ENCODE results near the gene AMBRA1.

The AMBRA1 gene

DNA sequence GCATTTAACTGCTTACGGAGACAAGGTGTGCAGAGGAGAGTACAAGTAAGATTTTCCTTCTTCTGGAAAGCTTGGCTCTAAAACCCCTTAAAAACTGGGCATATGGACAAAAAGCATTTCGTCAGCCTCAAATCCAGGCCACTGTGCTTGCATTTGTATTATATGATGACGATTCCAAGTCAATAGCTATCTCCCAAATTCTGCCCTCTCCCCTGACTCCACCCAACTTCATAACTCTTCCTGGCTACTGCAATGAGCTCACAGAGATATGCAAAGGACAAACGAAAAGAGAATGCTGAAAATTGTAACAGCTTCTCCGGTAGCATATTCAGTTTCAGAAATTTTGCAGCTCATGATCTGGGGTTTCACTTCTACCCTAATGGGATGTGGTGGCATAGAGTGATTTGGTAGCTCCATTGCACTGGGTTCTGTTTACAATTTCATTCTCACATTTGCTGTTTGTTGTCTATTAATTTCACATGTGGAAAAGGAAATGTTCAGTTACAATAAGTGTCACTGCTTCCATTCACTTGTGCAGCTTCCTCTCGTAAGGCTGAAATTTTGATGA is 156.6 kb downstream of the AMBRA1 start:
- DNase-seq (ENCODE audit: low spot score) = no peak

DNA sequence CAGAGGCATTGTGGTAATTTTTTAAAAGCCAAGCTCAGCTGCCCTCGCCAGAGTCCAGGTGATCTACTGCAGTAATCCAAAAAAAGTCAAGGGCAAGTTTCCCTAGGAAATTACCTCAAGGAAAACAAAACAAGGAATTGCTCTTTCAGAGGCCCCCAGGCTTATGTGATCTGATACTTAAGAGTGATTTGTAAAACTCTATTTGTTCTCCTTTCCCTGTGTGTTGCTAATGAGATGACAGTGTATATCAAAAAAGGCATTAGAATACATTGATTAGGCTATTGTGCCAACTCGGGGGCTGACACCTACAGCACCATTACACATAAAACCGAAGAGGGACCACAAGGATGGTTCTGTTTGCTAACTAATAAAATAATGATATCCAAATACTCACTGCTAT is 157.7 kb downstream of the AMBRA1 start:
- DNase-seq (ENCODE audit: low spot score) = no peak

DNA sequence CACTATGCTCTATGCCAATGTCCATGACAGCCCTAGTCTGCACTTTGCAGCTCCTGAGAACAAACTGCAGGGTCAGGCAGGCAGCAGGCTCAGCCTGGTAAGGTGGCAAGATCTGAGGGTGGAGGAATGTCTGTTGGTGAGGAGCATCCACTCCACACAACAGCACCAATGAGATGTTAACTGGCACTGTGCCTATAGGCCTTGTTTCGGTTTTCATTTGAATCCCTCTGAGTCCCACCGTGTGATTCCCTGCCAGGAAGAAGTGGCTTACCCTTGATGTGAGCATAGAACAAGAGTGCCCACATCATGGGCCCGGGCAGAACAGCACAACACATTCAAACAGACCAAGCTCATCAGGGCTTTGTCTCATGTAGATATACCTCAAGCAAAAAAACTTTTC is 158.1 kb downstream of the AMBRA1 start:
- DNase-seq (ENCODE audit: low spot score) = no peak

- DNase-seq (ENCODE audit: low spot score) = no peak
Observed at GRCh38 chr11:46431211-46431610, 162.6 kb downstream of the AMBRA1 start.

DNA sequence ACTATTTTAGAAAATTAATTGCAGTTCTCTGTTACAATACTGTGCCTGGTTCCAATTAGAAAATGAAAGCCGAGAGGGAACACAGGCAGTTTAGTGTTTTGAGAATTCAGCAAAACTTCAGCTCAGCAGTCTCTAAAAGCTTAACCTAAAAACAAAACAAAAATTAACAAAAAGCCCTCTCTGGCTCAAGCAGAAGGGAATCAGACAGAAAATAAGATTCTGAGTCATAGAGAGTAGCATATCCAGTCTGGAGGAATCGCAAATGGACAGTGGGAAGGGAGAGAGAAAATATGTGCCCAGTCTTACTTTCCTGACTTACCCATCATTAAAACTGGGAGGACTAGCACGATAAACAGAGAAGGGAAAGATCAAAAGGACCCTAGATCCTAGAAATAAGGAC is 164.1 kb downstream of the AMBRA1 start:
- DNase-seq (ENCODE audit: low spot score) = no peak

- DNase-seq (ENCODE audit: low spot score) = peak; percentile 22
Observed at GRCh38 chr11:46427364-46427763, 166.5 kb downstream of the AMBRA1 start.

DNA sequence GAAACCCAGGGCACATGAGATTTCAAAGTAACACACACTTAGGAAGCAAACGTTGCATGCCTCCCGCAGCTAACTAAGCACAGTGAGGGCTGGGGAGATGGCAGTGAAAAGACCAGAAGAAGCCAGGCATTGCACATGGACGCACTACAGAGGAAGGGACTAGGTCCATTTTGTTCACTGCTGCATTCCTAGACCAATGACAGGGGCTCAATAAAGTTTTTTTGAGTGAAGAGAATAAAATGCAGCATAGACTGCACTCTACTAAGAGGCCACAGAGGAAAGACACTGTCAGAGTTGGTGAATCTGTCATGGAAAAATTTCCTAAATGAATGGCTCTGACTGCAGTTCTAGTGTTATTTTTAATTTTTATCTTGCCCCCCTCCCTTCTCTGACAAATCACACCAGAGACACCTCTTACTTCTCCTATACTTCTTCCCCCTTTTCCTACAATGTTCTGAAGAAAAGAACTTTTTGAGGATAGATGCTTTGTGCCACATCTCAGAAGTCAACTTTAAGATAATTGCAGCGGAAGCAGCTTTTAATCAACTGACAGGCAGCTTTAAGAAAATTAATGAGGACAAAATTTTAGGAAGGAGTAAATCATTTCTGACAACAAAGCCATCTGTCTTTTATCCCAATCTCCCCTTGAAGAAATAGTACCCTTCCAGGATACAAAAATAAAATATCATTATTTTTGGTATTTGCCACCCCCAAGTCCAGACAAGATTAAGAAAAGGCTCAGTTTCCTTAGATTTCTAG is 167.4 kb downstream of the AMBRA1 start:
- no peak for DNase-seq (ENCODE audit: low spot score)

DNA sequence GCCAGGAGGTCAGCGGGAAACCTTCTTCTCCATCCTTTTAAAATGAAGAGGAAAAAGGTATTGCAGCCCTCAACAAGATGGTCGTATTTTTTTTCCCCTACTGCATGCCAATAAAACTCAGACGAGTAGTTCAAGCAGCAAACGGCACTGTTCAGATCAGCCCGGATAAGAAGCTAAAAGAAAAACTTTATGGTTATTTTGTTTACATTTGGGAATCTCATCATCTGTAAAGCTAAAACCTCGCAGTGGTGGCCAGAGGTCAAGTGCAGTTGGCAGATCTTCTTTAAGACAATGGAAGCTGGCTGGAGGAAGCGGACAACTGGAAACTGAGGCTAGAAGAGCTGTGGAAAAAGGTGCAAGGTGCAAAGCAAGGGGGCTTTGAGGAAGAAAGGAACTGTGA is 171.2 kb downstream of the AMBRA1 start:
- DNase-seq (ENCODE audit: low spot score) = no peak

DNA sequence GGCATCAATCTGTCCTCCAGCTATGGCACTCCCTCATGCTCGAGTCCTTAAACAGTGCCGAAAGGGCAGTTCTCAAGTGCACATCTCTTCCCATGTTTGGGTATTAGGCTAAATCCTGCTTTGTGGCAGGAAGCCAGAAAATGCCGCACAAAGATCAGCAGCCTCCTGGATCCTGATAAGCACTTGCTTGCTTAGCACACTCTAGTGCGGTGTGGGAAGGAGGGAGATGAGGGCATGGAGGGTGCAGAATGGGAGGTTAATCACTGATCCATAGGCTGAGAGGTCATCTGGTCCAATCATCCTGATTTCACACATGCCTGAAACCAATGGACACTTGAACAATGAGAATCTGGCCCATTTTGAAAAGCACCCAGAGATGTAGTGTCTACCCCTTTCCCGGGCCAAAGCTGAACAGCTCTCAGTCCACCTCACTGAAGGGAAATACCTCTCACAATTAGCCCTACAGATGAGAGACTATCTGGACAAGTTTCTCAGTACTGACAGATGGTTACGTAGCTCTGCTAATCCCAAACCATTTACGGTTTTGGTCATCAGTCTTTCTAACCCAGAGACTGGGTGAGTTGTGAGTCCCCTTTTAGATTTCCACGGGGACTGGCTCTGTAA is 172.5 kb downstream of the AMBRA1 start:
- DNase-seq (ENCODE audit: low spot score) = no peak

GRCh38 chr11:46420513-46420912 is 173.3 kb downstream of the AMBRA1 start:
- DNase-seq (ENCODE audit: low spot score) = no peak

- DNase-seq (ENCODE audit: low spot score) = no peak
Observed at GRCh38 chr11:46418751-46419150, 175.1 kb downstream of the AMBRA1 start.

GRCh38 chr11:46417711-46418110 is 176.1 kb downstream of the AMBRA1 start:
- no peak for DNase-seq (ENCODE audit: low spot score)

DNA sequence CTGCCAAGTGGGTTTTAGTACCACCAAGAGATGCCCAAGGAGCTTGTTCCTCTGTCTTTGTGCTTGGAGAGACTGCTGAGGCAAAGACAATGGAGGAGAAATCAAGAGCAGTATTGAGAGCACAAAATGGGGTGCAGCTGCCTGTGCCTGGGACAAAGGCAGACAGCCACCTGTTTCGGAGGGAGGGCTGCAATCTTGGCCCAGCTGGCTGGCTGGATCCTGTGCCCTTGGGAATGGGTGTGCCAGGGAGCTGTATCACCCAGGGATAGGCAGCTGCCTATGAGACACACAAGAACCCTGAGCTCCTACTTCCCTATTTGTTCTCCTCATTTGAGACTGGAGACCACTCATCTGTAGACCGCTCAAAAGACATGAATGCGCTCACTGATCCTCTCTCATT is 178.9 kb downstream of the AMBRA1 start:
- no peak for DNase-seq (ENCODE audit: low spot score)

- peak; percentile 52 for DNase-seq (ENCODE audit: low spot score)
Observed at GRCh38 chr11:46414466-46414796, 179.4 kb downstream of the AMBRA1 start.

GRCh38 chr11:46413760-46414465 is 179.9 kb downstream of the AMBRA1 start:
- DNase-seq (ENCODE audit: low spot score) = no peak

DNA sequence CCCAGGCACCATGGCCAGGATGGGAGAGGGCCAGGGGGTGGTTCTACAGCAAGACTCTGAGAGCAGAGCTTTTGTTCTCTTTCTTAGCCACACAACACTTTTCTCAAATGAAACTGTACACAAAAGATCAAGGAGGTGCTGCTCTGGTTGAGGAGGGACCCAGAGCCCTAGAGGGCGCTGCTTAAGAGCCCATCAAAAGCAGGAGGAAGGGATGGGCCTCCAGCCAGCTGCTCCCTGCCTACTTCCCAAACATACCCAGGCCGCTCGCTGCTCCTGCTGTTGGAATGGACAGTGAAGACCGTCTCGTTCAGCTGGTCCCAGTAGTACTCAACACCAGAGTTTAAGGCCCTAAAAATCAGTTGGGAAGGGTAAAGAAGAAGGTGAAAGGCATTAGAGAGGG is 183.8 kb downstream of the AMBRA1 start:
- no peak for DNase-seq (ENCODE audit: low spot score)

DNA sequence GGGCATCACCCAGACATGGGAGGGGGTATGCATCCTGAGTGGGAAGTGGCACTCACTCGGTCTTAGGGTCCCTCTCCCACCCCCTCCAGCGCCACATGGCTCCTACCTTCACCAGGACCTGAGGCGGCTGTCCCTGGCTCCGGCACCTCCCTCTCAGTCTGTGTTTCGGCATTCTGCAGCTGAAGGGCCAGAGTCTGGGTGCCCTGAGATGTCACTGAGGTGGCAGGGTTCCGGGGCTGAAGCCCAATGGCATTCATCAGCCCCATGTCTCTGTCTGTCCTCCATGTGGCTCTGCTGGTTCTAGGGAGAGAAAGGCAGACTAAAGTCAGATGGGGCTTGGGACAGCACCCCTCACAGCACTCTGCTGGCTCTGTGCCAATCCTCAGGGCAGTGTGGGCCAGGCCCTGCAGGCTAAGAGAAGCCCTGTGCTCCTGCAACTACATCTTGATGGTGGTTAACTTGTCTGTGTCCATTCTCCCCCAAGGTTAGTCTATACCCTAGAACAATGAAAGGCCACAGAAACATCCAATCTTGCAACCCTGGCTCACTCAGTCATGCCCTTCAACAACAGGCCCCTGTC is 185.3 kb downstream of the AMBRA1 start:
- DNase-seq (ENCODE audit: low spot score) = no peak

DNA sequence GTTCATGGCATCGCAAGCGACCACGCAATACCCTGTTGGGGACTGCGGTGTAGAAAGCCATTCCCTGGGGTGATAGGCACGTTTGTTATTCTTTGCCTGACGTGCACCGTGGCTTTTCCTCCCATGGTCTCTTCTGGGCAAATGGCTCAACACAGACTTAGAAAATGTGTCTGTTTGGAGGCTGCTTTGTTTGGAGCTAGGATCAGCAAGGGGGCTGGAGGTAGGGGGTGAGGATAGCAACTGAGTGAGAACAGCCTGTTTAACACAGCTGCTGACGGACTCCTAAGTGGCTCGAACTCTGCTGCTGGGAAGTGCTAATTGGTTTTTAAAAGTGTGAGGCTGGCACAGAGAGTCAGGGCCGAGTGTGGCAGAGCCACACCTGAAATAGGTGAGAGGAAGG is 186.2 kb downstream of the AMBRA1 start:
- DNase-seq (ENCODE audit: low spot score) = no peak

GRCh38 chr11:46404476-46405017 is 189.3 kb downstream of the AMBRA1 start:
- no peak for DNase-seq (ENCODE audit: low spot score)

DNA sequence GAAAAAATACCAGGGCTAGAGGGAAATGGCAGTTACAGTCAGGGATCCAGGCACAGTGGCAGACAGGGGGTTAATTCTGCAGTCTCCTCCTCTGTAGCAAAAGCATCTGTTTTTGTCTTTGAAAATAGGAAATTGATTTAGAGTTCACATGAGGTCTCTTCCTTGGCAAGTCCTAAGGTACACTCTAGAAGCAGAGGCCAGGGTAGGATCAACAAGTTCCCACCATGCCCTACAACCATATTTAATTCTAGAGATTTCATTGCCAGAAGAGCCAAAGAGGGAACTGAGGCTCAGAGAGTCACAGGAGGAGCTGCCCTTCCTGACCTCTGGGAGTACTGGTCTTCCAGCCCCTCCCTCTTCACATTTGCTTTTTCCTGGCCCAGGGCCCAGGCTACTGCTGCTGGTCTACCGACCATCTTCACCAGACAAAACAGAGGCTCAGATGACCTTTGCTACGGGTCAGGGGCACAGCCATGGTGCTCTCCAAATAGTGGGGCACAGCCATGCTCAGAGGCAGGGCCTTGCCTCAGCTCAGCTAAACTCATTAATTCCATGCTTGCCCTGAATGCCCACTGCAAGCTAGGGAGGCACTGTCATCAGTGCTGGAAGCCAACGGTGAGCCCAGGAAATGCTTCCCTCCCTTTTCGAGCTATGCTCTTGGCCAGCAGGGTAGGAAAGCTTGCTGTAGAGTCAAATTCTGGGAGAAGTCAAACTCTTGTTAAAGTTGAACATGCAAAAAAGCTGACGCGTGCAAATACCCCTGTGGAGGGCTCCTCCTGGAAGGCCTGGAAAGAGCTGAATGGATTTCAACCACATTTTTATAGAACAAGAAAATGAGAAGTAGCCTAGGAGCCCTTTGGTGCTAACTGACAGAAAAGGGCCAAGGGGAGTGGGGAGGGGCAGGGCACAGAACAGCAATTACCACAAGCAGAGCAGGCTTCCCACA is 190.6 kb downstream of the AMBRA1 start:
- DNase-seq (ENCODE audit: low spot score) = no peak

- no peak for DNase-seq (ENCODE audit: low spot score)
Observed at GRCh38 chr11:46397526-46397925, 196.3 kb downstream of the AMBRA1 start.
